Endothelial cell of umbilical vein (primary cell): ENCODE results near the gene GPR107. TPM values are rescaled to one million over a fixed set of nuclear protein-coding genes. Genes with fewer than 3 reads are reported as not detected.

ENCODE experiments used
- BruUV-seq: library from RNA; stranded (reverse); fragments of 400-500 nt; replicated peaks from 2 replicates; lab custom pipeline; 2021; lab: Mats Ljungman, UMichigan
- CTCF ChIA-PET: fragments of 300-600, 350-600 bp; sonication (Branson Sonifier 250); formaldehyde crosslinking; loops from one replicate; lab custom pipeline; 2021; ENCODE audit warnings: antibody characterized with exemption, inconsistent platforms; lab: Charles Lee
- POLR2A ChIA-PET: fragments of 300-600, 350-600 bp; sonication (Branson Sonifier 250); formaldehyde crosslinking; loops from one replicate; lab custom pipeline; 2021; ENCODE audit warnings: antibody characterized with exemption, inconsistent platforms; lab: Charles Lee
- DNase-seq: peaks from one replicate; pipeline ENCODE4 v3.0.0-alpha.2; 2011; ENCODE audit warnings: low read depth, low spot score
- FAIRE-seq: peaks from 2 replicates; lab custom pipeline; 2011; peaks lifted over from hg19 to GRCh38; lab: Jason Lieb, UNC
- H2AFZ ChIP-seq: 2 replicates; pipeline ENCODE4 v1.6.0; 2012; ENCODE audit warnings: low read depth, low read length, control low read depth, inconsistent platforms
- H3K27ac ChIP-seq: 2 replicates; pipeline ENCODE4 v1.5.1; 2011; ENCODE audit warnings: low read depth, mild to moderate bottlenecking, control low read depth, low read length, moderate library complexity; ENCODE audit not compliant: insufficient read depth
- H3K27me3 ChIP-seq, 2 experiments: 2 replicates each; pipeline versions ENCODE4 v1.6.0 to v1.6.1; 2011; ENCODE audit warnings: low read length in 2 of 2, mixed read lengths in 1 of 2; ENCODE audit not compliant: control insufficient read depth in 2 of 2, insufficient read depth in 2 of 2
- H3K36me3 ChIP-seq, 2 experiments: 2 replicates in 1 of 2; 3 replicates in 1 of 2; pipeline ENCODE4 v1.5.1; 2011; ENCODE audit warnings: low read length in 2 of 2, mild to moderate bottlenecking in 1 of 2, moderate library complexity in 1 of 2; ENCODE audit not compliant: control insufficient read depth in 2 of 2, insufficient read depth in 2 of 2; ENCODE audit errors: extremely low read depth in 1 of 2
- H3K4me1 ChIP-seq: 3 replicates; pipeline ENCODE4 v1.5.1; 2011; ENCODE audit warnings: mild to moderate bottlenecking, low read length; ENCODE audit not compliant: control insufficient read depth, insufficient read depth; ENCODE audit errors: extremely low read depth
- H3K4me2 ChIP-seq: 2 replicates; pipeline ENCODE4 v1.6.1; 2011; ENCODE audit warnings: low read length, control low read depth, mixed read lengths; ENCODE audit not compliant: insufficient read depth
- H3K4me3 ChIP-seq, 3 experiments: fragments of 200-600 bp in 1 of 3; sonication (generic), shearing (Covaris generic) in 1 of 3; replicated peaks in 1 of 3; 2 replicates each; pipeline ENCODE4 v1.5.1; 2011 to 2016; ENCODE audit warnings: control low read depth in 3 of 3, low read length in 3 of 3, mild to moderate bottlenecking in 2 of 3, inconsistent platforms in 1 of 3, low read depth in 1 of 3, moderate library complexity in 1 of 3; ENCODE audit not compliant: insufficient read depth in 1 of 3
- H3K79me2 ChIP-seq: 2 replicates; pipeline ENCODE4 v1.6.0; 2012; ENCODE audit warnings: low read length, inconsistent platforms; ENCODE audit not compliant: control insufficient read depth, insufficient read depth
- H3K9ac ChIP-seq: replicated peaks from 2 replicates; pipeline ENCODE3; 2011; ENCODE audit warnings: low read length, control low read depth; ENCODE audit not compliant: insufficient read depth; ENCODE audit errors: extremely low read depth
- H3K9me1 ChIP-seq: replicated peaks from 3 replicates; pipeline ENCODE4 v1.6.0; 2011; ENCODE audit warnings: mild to moderate bottlenecking, low read length; ENCODE audit not compliant: control insufficient read depth, insufficient read depth; ENCODE audit errors: extremely low read depth
- H3K9me3 ChIP-seq: replicated peaks from 2 replicates; pipeline ENCODE4 v1.5.1; 2012; ENCODE audit warnings: low read length, inconsistent platforms; ENCODE audit not compliant: control insufficient read depth, insufficient read depth
- H4K20me1 ChIP-seq: replicated peaks from 2 replicates; pipeline ENCODE3; 2011; ENCODE audit warnings: mild to moderate bottlenecking, low read length; ENCODE audit not compliant: control insufficient read depth, insufficient read depth; ENCODE audit errors: extremely low read depth
- EZH2 ChIP-seq: IDR thresholded peaks from 2 replicates; pipeline ENCODE4 v1.6.1; 2012; ENCODE audit warnings: borderline replicate concordance, low read depth, mild to moderate bottlenecking, moderate library complexity, low read length, inconsistent platforms; ENCODE audit not compliant: severe bottlenecking
- FOS ChIP-seq: IDR thresholded peaks from 2 replicates; pipeline ENCODE4 v1.6.1; 2011; ENCODE audit warnings: mild to moderate bottlenecking, low read length, moderate library complexity, borderline replicate concordance; ENCODE audit not compliant: insufficient read depth
- GATA2 ChIP-seq: IDR thresholded peaks from 2 replicates; pipeline ENCODE4 v1.7.0; 2011; ENCODE audit warnings: low read depth, mild to moderate bottlenecking, moderate library complexity, mixed read lengths, low read length; ENCODE audit not compliant: insufficient read length, insufficient read depth
- JUN ChIP-seq: IDR thresholded peaks from 2 replicates; pipeline ENCODE4 v1.6.1; 2011; ENCODE audit warnings: borderline replicate concordance, low read depth; ENCODE audit not compliant: insufficient read length, insufficient read depth
- MYC ChIP-seq: IDR thresholded peaks from one replicate; pipeline ENCODE4 v1.6.1; 2011; ENCODE audit warnings: mild to moderate bottlenecking, low read depth, low read length
- POLR2A ChIP-seq: IDR thresholded peaks from 2 replicates; pipeline ENCODE4 v1.6.1; 2012; ENCODE audit warnings: low read depth, mild to moderate bottlenecking, control low read depth, low read length
- POLR2AphosphoS5 ChIP-seq: IDR thresholded peaks from 2 replicates; pipeline ENCODE4 v1.6.1; 2012; ENCODE audit warnings: low read depth, mild to moderate bottlenecking, control low read depth, low read length, moderate library complexity; ENCODE audit not compliant: insufficient read depth
- dilution Hi-C: fragments of 300-500 bp; cut with MboI; formaldehyde crosslinking; loops from one replicate; pipeline ENCODE4 v1.15.0; 2019; ENCODE audit warnings: low sequenced_read_pairs; ENCODE audit not compliant: extremely low pct_ligation_motif_present
- intact Hi-C: fragments of 100-400 bp; cut with micrococcal nuclease; formaldehyde crosslinking; loops from one replicate; pipeline ENCODE4 v1.10.0; 2022
- polyA plus RNA-seq, 4 experiments: library from polyadenylated mRNA; depleted of rRNA in 3 of 4; stranded (reverse) in 3 of 4; unstranded in 1 of 4; fragments of >200 nt; gene quantifications; 2 replicates each; pipeline versions ENCODE4 v1.2.1 to v1.2.3, GENCODE V29; 2011 to 2012; ENCODE audit warnings: missing spikeins in 1 of 4
- total RNA-seq: library from RNA; stranded (reverse); gene quantifications from 2 replicates; pipeline ENCODE4 v1.2.3, GENCODE V29; 2021
- TF ChIP-seq, protein P1 (sequence below), 2 donors: IDR thresholded peaks; 1 replicate in 1 of 2; 2 replicates in 1 of 2; pipeline ENCODE4 v1.5.1; 2011; ENCODE audit warnings: low read length in 2 of 2, mild to moderate bottlenecking in 2 of 2, moderate library complexity in 2 of 2, control low read depth in 1 of 2, inconsistent platforms in 1 of 2, low read depth in 1 of 2; ENCODE audit not compliant: insufficient read depth in 1 of 2; ENCODE audit errors: extremely low read depth in 1 of 2

The GPR107 gene
- total and polyA plus RNA-seq, 2 donors (not counting 3 experiments of a cell fraction or from before 2014, with no cell fraction given) = 27.2 to 38.9 TPM

DNA sequence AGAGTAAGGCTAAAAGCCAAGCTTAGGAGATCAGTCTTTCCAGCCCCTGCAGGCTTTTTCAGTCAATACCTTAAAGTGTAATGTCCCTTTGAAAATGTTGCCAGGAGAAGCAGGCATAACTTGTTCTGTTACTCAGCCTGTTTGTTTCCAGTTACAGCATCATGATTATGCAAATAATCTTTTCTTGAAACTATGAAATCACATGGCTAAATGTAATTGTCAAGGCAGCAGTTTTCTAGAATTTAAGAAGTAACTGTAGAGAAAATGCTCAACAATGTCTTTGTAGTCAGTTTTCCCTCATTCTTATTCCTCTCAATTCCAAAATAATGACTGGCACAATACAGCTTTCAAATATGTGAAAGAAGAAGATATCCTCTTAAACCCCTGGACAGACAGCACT is 1.9 kb upstream of the GPR107 start:
- Histone ChIP-seq H3K4me3 (no peak overlapping the region), H3K9me3 (no peaks in the 10 kb centered on the region), H2AFZ (no peak overlapping the region), H4K20me1 (no peaks in the 10 kb centered on the region), H3K27ac (no peak overlapping the region), H3K27me3 (no peaks in the 10 kb centered on the region), H3K79me2 (peaks cover 25% of the 10 kb centered on the region), H3K9me1 (no peaks in the 10 kb centered on the region), H3K36me3 (no peaks in the 10 kb centered on the region), H3K4me2 (no peak overlapping the region), H3K9ac (no peak overlapping the region), H3K4me1 (peaks cover 15% of the 10 kb centered on the region)
- ChIA-PET POLR2A (no interaction called here), CTCF (no interaction called here)
- BruUV-seq = no TSS peak
- FAIRE-seq (peak; percentile 43), DNase-seq (no peak)
- intact Hi-C loops (no loop called here), dilution Hi-C loops (no loop called here)
- TF ChIP-seq GATA2 = no peak
- no peak for TF ChIP-seq MYC
- TF ChIP-seq POLR2A = no peak

DNA sequence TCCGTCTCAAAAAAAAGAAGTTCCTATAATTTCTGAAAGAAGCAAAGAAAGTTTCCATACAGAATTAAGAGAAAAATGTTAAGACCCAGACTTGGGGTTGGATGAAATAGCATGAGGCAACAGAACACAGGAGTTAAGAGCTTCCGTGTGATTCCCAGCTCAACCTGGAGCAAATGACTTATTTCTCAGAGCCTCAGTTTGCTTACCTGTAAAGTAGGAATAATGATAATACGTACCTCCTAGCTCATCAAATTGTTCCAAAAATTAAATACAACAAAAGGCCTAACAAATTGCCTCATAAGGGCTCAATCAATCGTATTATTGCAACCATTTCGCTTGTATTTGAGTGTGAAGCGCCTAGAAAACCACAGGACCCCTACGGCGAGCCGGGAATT is 600 bp upstream of the GPR107 start:
- intact Hi-C loops = loop anchor here (1.0 kb wide), 1 partner anchor 8 kb away; no protein-coding TSS in a partner anchor
- Histone ChIP-seq H3K27ac (peak overlapping the region; percentile 94), H3K9me3 (no peaks in the 10 kb centered on the region), H3K9ac (peak overlapping the region; percentile 97), H3K79me2 (peaks cover 35% of the 10 kb centered on the region), H4K20me1 (no peaks in the 10 kb centered on the region), H3K4me2 (peak overlapping the region; percentile 99), H2AFZ (peak overlapping the region; percentile 97), H3K4me3 (peak overlapping the region; percentile 73 to 98 (median 96)), H3K4me1 (peaks cover 15% of the 10 kb centered on the region), H3K27me3 (no peaks in the 10 kb centered on the region), H3K36me3 (no peaks in the 10 kb centered on the region), H3K9me1 (no peaks in the 10 kb centered on the region)
- ChIA-PET CTCF (interaction anchor here (0.8 to 1.7 kb wide), 5 partner anchors 10 to 167 kb away, joined by 3 to 6 read pairs (median 4); partner anchors contain the start of gene FNBP1), POLR2A (interaction anchor here (1.2 to 1.7 kb wide), 2 partner anchors 9 to 10 kb away, joined by 4 to 5 read pairs; partner anchors contain the start of gene FNBP1)
- TF ChIP-seq EZH2 (no peak), GATA2 (no peak), POLR2A (no peak), JUN (no peak), FOS (no peak), POLR2AphosphoS5 (no peak), MYC (no peak)
- TF ChIP-seq, protein P1, sequence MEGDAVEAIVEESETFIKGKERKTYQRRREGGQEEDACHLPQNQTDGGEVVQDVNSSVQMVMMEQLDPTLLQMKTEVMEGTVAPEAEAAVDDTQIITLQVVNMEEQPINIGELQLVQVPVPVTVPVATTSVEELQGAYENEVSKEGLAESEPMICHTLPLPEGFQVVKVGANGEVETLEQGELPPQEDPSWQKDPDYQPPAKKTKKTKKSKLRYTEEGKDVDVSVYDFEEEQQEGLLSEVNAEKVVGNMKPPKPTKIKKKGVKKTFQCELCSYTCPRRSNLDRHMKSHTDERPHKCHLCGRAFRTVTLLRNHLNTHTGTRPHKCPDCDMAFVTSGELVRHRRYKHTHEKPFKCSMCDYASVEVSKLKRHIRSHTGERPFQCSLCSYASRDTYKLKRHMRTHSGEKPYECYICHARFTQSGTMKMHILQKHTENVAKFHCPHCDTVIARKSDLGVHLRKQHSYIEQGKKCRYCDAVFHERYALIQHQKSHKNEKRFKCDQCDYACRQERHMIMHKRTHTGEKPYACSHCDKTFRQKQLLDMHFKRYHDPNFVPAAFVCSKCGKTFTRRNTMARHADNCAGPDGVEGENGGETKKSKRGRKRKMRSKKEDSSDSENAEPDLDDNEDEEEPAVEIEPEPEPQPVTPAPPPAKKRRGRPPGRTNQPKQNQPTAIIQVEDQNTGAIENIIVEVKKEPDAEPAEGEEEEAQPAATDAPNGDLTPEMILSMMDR (IDR thresholded peaks at IDR 0.05; ENCODE audit: extremely low read depth in 1 of 2, insufficient read depth in 1 of 2, low read depth in 1 of 2, low read length in 2 of 2) = no peak
- FAIRE-seq = no peak
- dilution Hi-C loops = no loop called here
- no peak for DNase-seq
- no TSS peak for BruUV-seq
